Activated CD8-positive, alpha-beta T cell treated with anti-CD3 and anti-CD28 coated beads, Interleukin-2, amount 10 ng/mL, durations not matched to agents 7 days and 5 days (primary cell): Measurements from ENCODE around the gene TMPRSS11A. TPM values are rescaled to one million over a fixed set of nuclear protein-coding genes. Genes with fewer than 3 reads are reported as not detected.

Experiments
- ATAC-seq: fragments of 150-1000 bp; cut with Tn5 transposase; one replicate; pipeline ENCODE4 v1.10.0; 2021; ENCODE audit warnings: moderate library complexity
- CTCF ChIA-PET: fragments of 350-600 bp; sonication (Branson Sonifier 250); formaldehyde crosslinking; loops from one replicate; lab custom pipeline; 2021; ENCODE audit warnings: antibody characterized with exemption; lab: Charles Lee
- POLR2A ChIA-PET: fragments of 350-600 bp; sonication (Branson Sonifier 250); formaldehyde crosslinking; loops from one replicate; lab custom pipeline; 2021; ENCODE audit warnings: antibody characterized with exemption; lab: Charles Lee
- DNase-seq: peaks from one replicate; pipeline ENCODE4 v3.0.0-alpha.2; 2020
- H3K27ac Mint-ChIP-seq: one replicate; pipeline ENCODE4 v1.8.0; 2021; ENCODE audit warnings: mild to moderate bottlenecking, mixed read lengths
- H3K27me3 Mint-ChIP-seq: one replicate; pipeline ENCODE4 v1.8.0; 2021; ENCODE audit warnings: low read depth, mixed read lengths
- H3K36me3 Mint-ChIP-seq: one replicate; pipeline ENCODE4 v1.8.0; 2021; ENCODE audit warnings: low read depth, mixed read lengths
- H3K4me1 Mint-ChIP-seq: one replicate; pipeline ENCODE4 v1.8.0; 2021; ENCODE audit warnings: low read depth, mixed read lengths
- H3K4me3 Mint-ChIP-seq: one replicate; pipeline ENCODE4 v1.8.0; 2021; ENCODE audit warnings: mild to moderate bottlenecking, mixed read lengths
- H3K9me3 Mint-ChIP-seq: one replicate; pipeline ENCODE4 v1.8.0; 2022; ENCODE audit warnings: mixed read lengths; ENCODE audit not compliant: insufficient read depth
- total RNA-seq, 2 experiments: library from RNA; stranded (reverse); gene quantifications; one replicate each; pipeline ENCODE4 v1.2.3, GENCODE V29; 2021

Gene TMPRSS11A
- total RNA-seq, 2 experiments from 2014 or later, result not detected

- no peak for ATAC-seq
- Mint-ChIP-seq H3K36me3 (no peaks in the 10 kb centered on the region), H3K9me3 (no peaks in the 10 kb centered on the region), H3K27me3 (peaks cover 6% of the 10 kb centered on the region), H3K4me1 (no peaks in the 10 kb centered on the region), H3K27ac (no peak overlapping the region), H3K4me3 (no peak overlapping the region)
- CTCF ChIA-PET, result interaction anchor here (0.8 to 3.6 kb wide), 8 partner anchors 8 to 361 kb away, joined by 3 to 20 read pairs (median 8); no protein-coding TSS in a partner anchor
- DNase-seq, result no peak
- POLR2A ChIA-PET, result no interaction called here
Measured at GRCh38 chr4:67911141-67911540, 52.2 kb downstream of the TMPRSS11A start.

DNA sequence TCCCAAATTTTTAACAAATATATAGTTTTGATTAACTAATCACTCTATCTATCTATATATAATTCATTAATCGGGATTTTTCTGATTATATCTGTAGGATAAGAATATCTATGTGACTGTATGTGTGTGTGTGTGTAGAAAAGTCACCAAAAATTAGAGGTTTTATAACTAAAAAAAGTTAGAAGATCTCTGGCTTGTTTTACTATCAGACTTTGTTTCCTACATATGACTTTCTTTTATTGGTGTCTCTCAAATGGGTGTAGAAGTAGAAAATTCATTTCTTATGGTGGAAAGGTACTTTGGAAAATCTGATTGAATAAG, 52.7 kb downstream of the TMPRSS11A start:
- Mint-ChIP-seq H3K4me1 (no peaks in the 10 kb centered on the region), H3K36me3 (no peaks in the 10 kb centered on the region), H3K27me3 (peaks cover 8% of the 10 kb centered on the region), H3K9me3 (no peaks in the 10 kb centered on the region), H3K4me3 (no peak overlapping the region), H3K27ac (no peak overlapping the region)
- DNase-seq, result no peak
- ChIA-PET CTCF (interaction anchor here (0.8 to 3.6 kb wide), 8 partner anchors 9 to 360 kb away, joined by 3 to 20 read pairs (median 8); no protein-coding TSS in a partner anchor), POLR2A (no interaction called here)
- no peak for ATAC-seq

DNA sequence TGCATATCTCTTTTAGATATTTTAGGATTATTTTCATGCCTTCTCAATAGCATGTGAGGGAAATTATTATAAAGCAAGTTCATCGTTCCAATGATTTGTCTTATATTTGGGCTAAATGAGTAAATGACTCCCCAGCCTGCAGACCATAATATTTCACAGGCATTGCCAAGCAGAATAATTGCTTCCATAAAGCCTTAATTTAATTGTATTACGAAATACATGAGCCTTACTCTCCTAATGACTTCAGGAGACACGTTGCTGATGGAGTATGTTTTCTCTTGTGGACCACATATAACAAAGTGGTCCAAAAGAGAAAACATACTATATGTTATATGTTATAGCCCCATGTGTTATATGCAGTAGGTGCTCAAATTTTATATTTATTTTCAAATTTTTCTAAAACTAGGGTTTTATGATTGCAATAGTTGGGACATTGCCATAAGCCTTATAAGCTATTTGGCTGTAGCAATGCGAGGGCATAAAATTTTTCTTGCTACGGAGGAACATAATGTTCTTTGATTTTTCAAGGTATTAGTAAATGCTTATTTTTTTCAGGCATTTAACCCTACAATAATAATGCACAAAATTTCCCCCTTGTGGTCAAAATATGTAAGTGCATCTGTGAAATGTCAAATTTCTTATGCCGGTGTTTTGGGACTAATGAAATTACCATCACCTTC, 53.2 kb downstream of the TMPRSS11A start:
- POLR2A ChIA-PET, result no interaction called here
- H3K4me3 Mint-ChIP-seq, result no peak overlapping the region
- H3K4me1 Mint-ChIP-seq, result no peaks in the 10 kb centered on the region
- H3K27me3 Mint-ChIP-seq, result peaks cover 12% of the 10 kb centered on the region
- DNase-seq (no peak), ATAC-seq (no peak)
- H3K27ac Mint-ChIP-seq, result no peak overlapping the region
- H3K9me3 Mint-ChIP-seq, result no peaks in the 10 kb centered on the region
- CTCF ChIA-PET, result interaction anchor here (1.2 to 3.6 kb wide), 7 partner anchors 11 to 360 kb away, joined by 3 to 20 read pairs (median 11); no protein-coding TSS in a partner anchor
- no peaks in the 10 kb centered on the region for H3K36me3 Mint-ChIP-seq

DNA sequence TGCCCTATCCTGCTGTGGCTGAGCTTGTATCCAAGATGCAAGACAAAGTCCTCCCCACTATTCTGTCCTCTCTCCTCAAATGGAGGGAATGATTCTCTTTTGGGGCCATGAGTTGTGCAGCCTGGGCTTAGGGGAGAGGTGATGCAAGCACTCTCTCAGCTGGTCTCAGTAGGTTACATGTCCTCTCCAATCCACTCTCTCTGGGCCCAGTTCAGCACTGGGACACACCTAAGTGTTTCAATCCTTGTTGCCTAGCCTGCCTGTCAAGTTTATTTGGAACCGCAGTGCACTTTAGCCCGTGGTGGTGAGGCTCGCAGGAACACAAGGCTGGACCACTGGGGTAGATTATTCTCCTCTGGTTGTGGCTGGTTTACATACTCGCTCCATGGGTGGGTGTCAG, 55.6 kb downstream of the TMPRSS11A start:
- DNase-seq (no peak), ATAC-seq (no peak)
- no peak overlapping the region for H3K27ac Mint-ChIP-seq
- H3K9me3 Mint-ChIP-seq, result no peaks in the 10 kb centered on the region
- no peaks in the 10 kb centered on the region for H3K36me3 Mint-ChIP-seq
- no peak overlapping the region for H3K4me3 Mint-ChIP-seq
- POLR2A ChIA-PET, result no interaction called here
- peaks cover 18% of the 10 kb centered on the region for H3K27me3 Mint-ChIP-seq
- H3K4me1 Mint-ChIP-seq, result no peaks in the 10 kb centered on the region
- CTCF ChIA-PET, result no interaction called here

- no peaks in the 10 kb centered on the region for H3K36me3 Mint-ChIP-seq
- no peak for DNase-seq
- POLR2A ChIA-PET, result no interaction called here
- H3K9me3 Mint-ChIP-seq, result no peaks in the 10 kb centered on the region
- no peak overlapping the region for H3K27ac Mint-ChIP-seq
- peaks cover 1% of the 10 kb centered on the region for H3K27me3 Mint-ChIP-seq
- ATAC-seq, result no peak
- no peaks in the 10 kb centered on the region for H3K4me1 Mint-ChIP-seq
- no peak overlapping the region for H3K4me3 Mint-ChIP-seq
- CTCF ChIA-PET, result interaction anchor here (3.6 kb wide), 1 partner anchor 11 kb away, joined by 20 read pairs; no protein-coding TSS in a partner anchor
Measured at GRCh38 chr4:67899096-67899495, 64.2 kb downstream of the TMPRSS11A start.

GRCh38 chr4:67897686-67898085, 65.6 kb downstream of the TMPRSS11A start:
- Mint-ChIP-seq H3K27ac (no peak overlapping the region), H3K27me3 (no peaks in the 10 kb centered on the region), H3K9me3 (no peaks in the 10 kb centered on the region), H3K4me1 (no peaks in the 10 kb centered on the region), H3K36me3 (no peaks in the 10 kb centered on the region), H3K4me3 (no peak overlapping the region)
- POLR2A ChIA-PET, result no interaction called here
- no peak for ATAC-seq
- DNase-seq, result no peak
- CTCF ChIA-PET, result interaction anchor here (3.6 kb wide), 1 partner anchor 13 kb away, joined by 20 read pairs; no protein-coding TSS in a partner anchor

DNA sequence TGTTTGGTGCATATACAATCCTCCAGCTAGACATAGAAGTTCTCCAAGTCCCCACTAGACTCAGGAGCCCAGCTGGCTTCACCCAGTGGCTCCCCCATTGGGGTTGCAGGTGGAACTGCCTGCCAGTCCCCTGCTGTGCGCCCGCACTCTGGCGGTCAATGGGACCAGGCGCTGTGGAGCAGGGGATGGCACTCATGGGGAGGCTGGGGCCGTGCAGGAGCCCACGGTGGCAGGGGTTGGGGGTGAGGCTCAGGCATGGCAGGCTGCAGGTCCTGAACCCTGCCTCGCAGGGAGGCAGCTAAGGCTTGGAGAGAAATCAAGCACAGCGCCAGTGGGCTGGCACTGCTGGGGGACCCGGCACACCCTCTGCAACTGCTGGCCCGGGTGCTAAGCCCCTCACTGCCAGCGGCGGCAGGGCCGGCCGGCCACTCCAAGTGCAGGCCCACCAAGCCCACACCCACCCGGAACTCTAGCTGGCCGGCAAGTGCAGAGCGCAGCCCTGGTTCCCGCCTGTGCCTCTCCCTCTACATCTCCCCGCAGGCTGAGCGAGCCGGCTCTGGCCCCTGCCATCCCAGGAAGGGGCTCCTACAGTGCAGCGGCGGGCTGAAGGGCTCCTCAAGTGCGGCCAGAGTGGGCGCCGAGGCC, 66.8 kb downstream of the TMPRSS11A start:
- Mint-ChIP-seq H3K27me3 (no peaks in the 10 kb centered on the region), H3K4me3 (no peak overlapping the region), H3K4me1 (no peaks in the 10 kb centered on the region), H3K36me3 (no peaks in the 10 kb centered on the region), H3K27ac (no peak overlapping the region), H3K9me3 (no peaks in the 10 kb centered on the region)
- DNase-seq (no peak), ATAC-seq (no peak)
- POLR2A ChIA-PET, result no interaction called here
- CTCF ChIA-PET, result no interaction called here

DNA sequence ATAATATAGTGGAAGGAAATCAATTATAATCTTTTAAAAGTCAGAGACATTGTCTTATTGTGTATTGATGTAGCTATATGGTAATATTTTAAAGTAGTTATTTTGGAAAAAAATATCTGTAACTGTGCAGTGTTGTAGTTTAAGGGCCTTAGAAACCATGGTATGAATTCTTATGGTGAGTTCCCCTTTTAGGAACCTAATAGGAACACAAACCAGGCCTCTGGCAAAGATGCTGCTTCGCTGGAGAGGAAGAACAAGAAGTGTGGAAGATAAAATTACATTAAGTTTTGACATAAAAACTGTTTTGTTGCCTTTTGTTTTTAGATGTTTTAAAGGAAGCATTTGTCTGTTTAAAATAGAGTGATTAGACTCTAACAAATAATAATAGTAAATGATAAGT, 68.6 kb downstream of the TMPRSS11A start:
- ChIA-PET POLR2A (no interaction called here), CTCF (no interaction called here)
- H3K27ac Mint-ChIP-seq, result no peak overlapping the region
- H3K9me3 Mint-ChIP-seq, result no peaks in the 10 kb centered on the region
- H3K4me1 Mint-ChIP-seq, result no peaks in the 10 kb centered on the region
- no peak for ATAC-seq
- DNase-seq, result no peak
- no peaks in the 10 kb centered on the region for H3K36me3 Mint-ChIP-seq
- H3K4me3 Mint-ChIP-seq, result no peak overlapping the region
- H3K27me3 Mint-ChIP-seq, result no peaks in the 10 kb centered on the region

DNA sequence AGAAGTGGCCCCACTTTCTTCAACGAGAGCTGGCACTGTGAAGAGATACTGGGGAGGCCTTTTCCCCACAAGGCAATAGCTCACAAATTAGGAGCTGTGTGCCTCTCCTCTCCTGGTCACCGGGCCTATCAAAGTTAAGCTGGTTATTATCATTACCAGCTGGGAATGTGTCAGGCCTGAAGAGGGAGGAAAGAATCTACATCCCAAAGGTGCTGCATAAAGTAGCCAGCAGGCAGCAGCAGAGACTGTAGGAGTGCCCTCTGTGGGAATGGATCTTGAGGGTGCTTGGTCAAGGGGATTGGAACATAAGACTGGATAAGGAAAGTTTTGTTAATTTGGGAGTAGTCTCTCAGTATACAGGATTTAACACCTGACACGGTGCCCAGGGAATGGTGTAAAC, 70.4 kb downstream of the TMPRSS11A start:
- DNase-seq (no peak), ATAC-seq (no peak)
- Mint-ChIP-seq H3K27ac (no peak overlapping the region), H3K4me1 (no peaks in the 10 kb centered on the region), H3K9me3 (no peaks in the 10 kb centered on the region), H3K27me3 (no peaks in the 10 kb centered on the region), H3K4me3 (no peak overlapping the region), H3K36me3 (no peaks in the 10 kb centered on the region)
- CTCF ChIA-PET, result interaction anchor here (1.4 kb wide), 1 partner anchor 10 kb away, joined by 5 read pairs; the partner anchor contains the start of gene TMPRSS11D
- POLR2A ChIA-PET, result no interaction called here

- Mint-ChIP-seq H3K27me3 (no peaks in the 10 kb centered on the region), H3K4me1 (no peaks in the 10 kb centered on the region), H3K27ac (no peak overlapping the region), H3K36me3 (no peaks in the 10 kb centered on the region), H3K4me3 (no peak overlapping the region), H3K9me3 (no peaks in the 10 kb centered on the region)
- DNase-seq (no peak), ATAC-seq (no peak)
- ChIA-PET CTCF (interaction anchor here (1.4 kb wide), 1 partner anchor 9 kb away, joined by 5 read pairs; the partner anchor contains the start of gene TMPRSS11D), POLR2A (no interaction called here)
Measured at GRCh38 chr4:67892253-67892652, 71.0 kb downstream of the TMPRSS11A start.

DNA sequence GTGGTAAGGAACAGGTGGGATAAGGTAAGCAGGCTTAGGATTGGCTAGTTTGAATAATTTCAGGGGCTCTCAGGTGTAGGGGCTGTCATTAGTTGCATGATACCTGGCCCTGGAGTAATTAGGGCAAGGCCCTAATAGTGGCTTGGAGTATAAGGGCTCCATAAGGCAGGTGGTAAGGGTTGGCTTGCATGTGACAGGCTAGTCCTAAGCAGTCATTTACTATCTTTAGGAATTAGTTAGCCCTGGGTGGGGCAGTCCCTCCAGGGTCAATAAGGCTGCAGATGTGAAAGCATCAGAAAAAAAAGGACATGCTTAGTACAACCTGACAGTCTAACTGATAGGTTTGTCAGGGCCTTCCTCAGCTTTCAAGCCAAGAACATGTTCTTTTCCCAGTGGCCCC, 71.6 kb downstream of the TMPRSS11A start:
- Mint-ChIP-seq H3K9me3 (no peaks in the 10 kb centered on the region), H3K27me3 (no peaks in the 10 kb centered on the region), H3K4me1 (no peaks in the 10 kb centered on the region), H3K27ac (no peak overlapping the region), H3K36me3 (no peaks in the 10 kb centered on the region), H3K4me3 (no peak overlapping the region)
- ChIA-PET CTCF (interaction anchor here (1.4 kb wide), 1 partner anchor 8 kb away, joined by 5 read pairs; the partner anchor contains the start of gene TMPRSS11D), POLR2A (no interaction called here)
- DNase-seq (no peak), ATAC-seq (no peak)

DNA sequence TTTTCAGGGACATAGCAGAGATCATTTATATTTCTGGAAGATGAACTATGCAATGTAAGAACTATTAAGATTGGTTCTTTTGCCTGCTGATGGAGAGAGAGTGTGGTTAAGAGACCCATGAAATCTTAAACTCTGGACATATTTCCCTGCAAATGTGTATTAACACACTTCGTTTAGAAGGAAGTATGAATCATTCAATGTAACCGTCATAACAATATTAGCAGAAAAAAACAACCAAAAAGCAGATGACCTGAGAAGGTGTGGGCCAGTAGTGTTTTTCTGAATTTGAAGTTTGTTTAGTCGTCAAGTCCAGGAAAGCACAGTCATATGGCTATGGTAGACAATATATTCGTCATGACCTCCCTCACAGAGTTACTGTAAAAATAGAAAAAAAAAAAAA, 77.0 kb downstream of the TMPRSS11A start:
- Mint-ChIP-seq H3K27me3 (peaks cover 6% of the 10 kb centered on the region), H3K27ac (no peak overlapping the region), H3K36me3 (no peaks in the 10 kb centered on the region), H3K9me3 (no peaks in the 10 kb centered on the region), H3K4me3 (no peak overlapping the region), H3K4me1 (no peaks in the 10 kb centered on the region)
- POLR2A ChIA-PET, result no interaction called here
- no peak for DNase-seq
- CTCF ChIA-PET, result no interaction called here
- no peak for ATAC-seq
